GM18505 (cell line): ENCODE data around the gene CACNA2D3.

Experiments used
- ATAC-seq: cut with Tn5 transposase; IDR thresholded peaks from one replicate; pipeline ENCODE4 v1.9.1; 2021; ENCODE audit not compliant: unreplicated experiment
- POLR2A ChIP-seq: IDR thresholded peaks from 4 replicates; pipeline ENCODE4 v1.6.1; 2011; ENCODE audit warnings: borderline replicate concordance; ENCODE audit not compliant: insufficient read depth, insufficient read length; ENCODE audit errors: extremely low read depth

CACNA2D3 gene

GRCh38 chr3:54681706-54682105 is 559.4 kb downstream of the CACNA2D3 start:
- no peak for ATAC-seq
- no peak for TF ChIP-seq POLR2A

GRCh38 chr3:54685213-54685612 is 562.9 kb downstream of the CACNA2D3 start:
- TF ChIP-seq POLR2A = no peak
- no peak for ATAC-seq

- no peak for ATAC-seq
- no peak for TF ChIP-seq POLR2A
Measured at GRCh38 chr3:54691289-54691771, 569.0 kb downstream of the CACNA2D3 start.

- ATAC-seq = no peak
- no peak for TF ChIP-seq POLR2A
Measured at GRCh38 chr3:54696313-54696712, 574.0 kb downstream of the CACNA2D3 start.

GRCh38 chr3:54698054-54698453 is 575.7 kb downstream of the CACNA2D3 start:
- TF ChIP-seq POLR2A = no peak
- no peak for ATAC-seq

- no peak for ATAC-seq
Measured at GRCh38 chr3:54703923-54704322, 581.6 kb downstream of the CACNA2D3 start.

GRCh38 chr3:54705730-54706129 is 583.4 kb downstream of the CACNA2D3 start:
- TF ChIP-seq POLR2A = no peak
- no peak for ATAC-seq

More at GRCh38 chr3:54703923-54704322, 581.6 kb downstream of the CACNA2D3 start:
- TF ChIP-seq POLR2A = no peak

- no peak for TF ChIP-seq POLR2A
- no peak for ATAC-seq
Measured at GRCh38 chr3:54706738-54707137, 584.4 kb downstream of the CACNA2D3 start.

- TF ChIP-seq POLR2A = no peak
- ATAC-seq = no peak
Measured at GRCh38 chr3:54709785-54710184, 587.4 kb downstream of the CACNA2D3 start.

- TF ChIP-seq POLR2A = no peak
- no peak for ATAC-seq
Measured at GRCh38 chr3:54710954-54711353, 588.6 kb downstream of the CACNA2D3 start.

GRCh38 chr3:54712539-54712938 is 590.2 kb downstream of the CACNA2D3 start:
- ATAC-seq = no peak
- TF ChIP-seq POLR2A = no peak

- ATAC-seq = no peak
- no peak for TF ChIP-seq POLR2A
Measured at GRCh38 chr3:54713031-54713430, 590.7 kb downstream of the CACNA2D3 start.

- no peak for TF ChIP-seq POLR2A
- ATAC-seq = no peak
Measured at GRCh38 chr3:54713455-54713854, 591.1 kb downstream of the CACNA2D3 start.

GRCh38 chr3:54714035-54714434 is 591.7 kb downstream of the CACNA2D3 start:
- ATAC-seq = no peak
- no peak for TF ChIP-seq POLR2A

- TF ChIP-seq POLR2A = no peak
- ATAC-seq = no peak
Measured at GRCh38 chr3:54717506-54717905, 595.2 kb downstream of the CACNA2D3 start.
